Mucosa of descending colon (tissue), 3 donors: ENCODE measurements around the gene PRMT1. TPM values are rescaled to one million over a fixed set of nuclear protein-coding genes. Genes with fewer than 3 reads are reported as not detected.

Experiments
- ATAC-seq: fragments of 200-7000 bp; cut with Tn5 transposase; one replicate; pipeline ENCODE4 v1.9.1; 2020; ENCODE audit warnings: mild to moderate bottlenecking, moderate library complexity
- DNase-seq, 3 donors: peaks; one replicate each; pipeline ENCODE4 v3.0.0-alpha.2; 2020
- H3K36me3 ChIP-seq: fragments of 200-600 bp; one replicate; pipeline ENCODE4 v1.8.0; 2021; ENCODE audit warnings: low read depth, mild to moderate bottlenecking
- H3K4me1 ChIP-seq: fragments of 200-600 bp; one replicate; pipeline ENCODE4 v1.8.0; 2021; ENCODE audit warnings: low read depth, mild to moderate bottlenecking
- H3K4me3 ChIP-seq: fragments of 200-600 bp; one replicate; pipeline ENCODE4 v1.8.0; 2021; ENCODE audit warnings: mild to moderate bottlenecking
- H3K9me3 ChIP-seq: fragments of 200-600 bp; one replicate; pipeline ENCODE4 v1.8.0; 2021; ENCODE audit warnings: mild to moderate bottlenecking
- intact Hi-C, 2 donors: fragments of 100-400 bp; cut with DNase I in 1 of 2; cut with micrococcal nuclease in 1 of 2; formaldehyde crosslinking; loops; one replicate each; pipeline versions ENCODE4 v1.11.0 to v1.11.1; 2022; cut with DNase I, micrococcal nuclease
- total RNA-seq, 3 donors: library from RNA; stranded (reverse); fragmentation: NEBNext Ultra II Directional in 2 of 3; extraction: Animal tissue kit (Norgen Biotek cat#: 25700) in 2 of 3; gene quantifications; one replicate each; pipeline versions ENCODE4 v1.2.1 to v1.2.4, GENCODE V29; 2021 to 2023
- TF ChIP-seq, protein P1 (sequence below): fragments of 200-600 bp; IDR thresholded peaks from one replicate; pipeline ENCODE4 v1.8.0; 2022; ENCODE audit warnings: antibody characterized with exemption, mild to moderate bottlenecking
- donor health status: DM: no; HTN: no; CAD: no; lungs with moderate emphysema.
- donor health status: DM: no; HTN: no; CAD: no.
- donor health status: DM: no; HTN: yes; CAD: no.

Gene PRMT1
- total RNA-seq, 3 donors from 2014 or later: 68.1 to 101 (median 94.8) TPM

DNA sequence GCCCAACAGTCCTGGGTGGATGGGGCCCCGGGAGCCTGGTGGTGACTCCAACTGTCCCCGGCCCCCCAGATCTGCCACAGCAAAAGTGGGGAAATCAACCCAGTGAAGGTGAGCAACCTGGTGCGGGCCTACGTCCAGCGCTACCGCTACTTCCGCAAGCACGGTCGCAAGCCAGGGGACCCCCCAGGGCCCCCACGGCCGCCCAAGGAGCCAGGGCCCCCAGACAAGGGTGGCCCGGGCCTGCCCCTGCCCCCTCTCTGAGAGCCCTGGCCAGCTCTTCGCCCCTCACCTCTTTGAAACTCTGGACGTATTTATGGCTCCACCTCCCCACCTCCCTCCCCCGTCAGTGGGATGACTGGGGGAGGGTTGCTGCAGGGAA, 18.9 kb upstream of the PRMT1 start:
- Histone ChIP-seq H3K9me3 (no peaks in the 10 kb centered on the region), H3K4me3 (no peak overlapping the region), H3K4me1 (no peaks in the 10 kb centered on the region), H3K36me3 (peaks cover 12% of the 10 kb centered on the region)
- DNase-seq: no peak
- ATAC-seq: no peak
- intact Hi-C loops: no loop called here
- TF ChIP-seq, protein P1, sequence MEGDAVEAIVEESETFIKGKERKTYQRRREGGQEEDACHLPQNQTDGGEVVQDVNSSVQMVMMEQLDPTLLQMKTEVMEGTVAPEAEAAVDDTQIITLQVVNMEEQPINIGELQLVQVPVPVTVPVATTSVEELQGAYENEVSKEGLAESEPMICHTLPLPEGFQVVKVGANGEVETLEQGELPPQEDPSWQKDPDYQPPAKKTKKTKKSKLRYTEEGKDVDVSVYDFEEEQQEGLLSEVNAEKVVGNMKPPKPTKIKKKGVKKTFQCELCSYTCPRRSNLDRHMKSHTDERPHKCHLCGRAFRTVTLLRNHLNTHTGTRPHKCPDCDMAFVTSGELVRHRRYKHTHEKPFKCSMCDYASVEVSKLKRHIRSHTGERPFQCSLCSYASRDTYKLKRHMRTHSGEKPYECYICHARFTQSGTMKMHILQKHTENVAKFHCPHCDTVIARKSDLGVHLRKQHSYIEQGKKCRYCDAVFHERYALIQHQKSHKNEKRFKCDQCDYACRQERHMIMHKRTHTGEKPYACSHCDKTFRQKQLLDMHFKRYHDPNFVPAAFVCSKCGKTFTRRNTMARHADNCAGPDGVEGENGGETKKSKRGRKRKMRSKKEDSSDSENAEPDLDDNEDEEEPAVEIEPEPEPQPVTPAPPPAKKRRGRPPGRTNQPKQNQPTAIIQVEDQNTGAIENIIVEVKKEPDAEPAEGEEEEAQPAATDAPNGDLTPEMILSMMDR: no peak

DNA sequence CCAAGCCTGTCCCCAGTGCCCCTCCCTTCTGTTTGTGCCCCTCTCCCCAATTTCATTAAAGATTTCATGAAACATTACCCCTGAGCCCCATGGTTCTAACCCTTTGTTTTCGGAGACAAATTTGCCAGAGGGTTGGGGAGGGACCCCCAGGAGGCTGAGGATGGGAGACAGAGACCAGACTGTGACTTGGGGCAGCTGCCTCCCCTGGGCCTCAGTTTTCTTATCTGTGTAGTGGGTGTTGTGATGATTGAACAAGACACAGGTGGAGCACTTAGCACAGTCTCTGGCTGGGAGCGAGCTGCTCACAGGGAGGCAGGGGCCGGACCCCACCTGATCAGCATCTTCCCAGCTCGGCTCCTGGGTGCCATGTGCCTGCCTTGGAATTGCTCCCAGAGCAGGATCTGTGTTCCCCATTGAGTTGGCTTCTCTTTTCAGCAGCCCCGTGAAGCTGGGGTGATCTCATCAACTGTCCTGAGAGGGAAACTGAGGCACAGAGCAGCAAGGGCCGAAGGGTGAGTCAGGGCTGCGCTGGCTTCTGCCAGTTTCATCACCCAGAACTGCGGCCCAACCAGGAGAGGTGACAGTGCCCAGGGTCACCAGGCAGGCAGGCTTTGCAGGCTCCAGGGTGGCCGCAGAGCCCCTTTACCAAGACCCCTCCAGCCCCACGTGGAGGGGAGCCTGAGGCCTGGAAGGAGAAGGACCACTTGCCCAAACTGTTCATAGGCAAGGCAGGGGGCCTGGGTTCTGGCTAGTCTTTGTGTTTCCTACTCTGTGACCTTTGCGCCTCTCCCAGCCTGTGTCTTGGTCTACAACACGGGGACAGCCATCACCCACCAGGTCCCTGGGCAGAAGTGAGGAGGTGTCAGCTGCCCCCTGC, 18.3 kb upstream of the PRMT1 start:
- no peak for ATAC-seq
- TF ChIP-seq, protein P1: no peak
- Histone ChIP-seq H3K4me3 (no peak overlapping the region), H3K36me3 (peaks cover 9% of the 10 kb centered on the region), H3K9me3 (no peaks in the 10 kb centered on the region), H3K4me1 (peaks cover 5% of the 10 kb centered on the region)
- no peak for DNase-seq
- intact Hi-C loops: no loop called here

DNA sequence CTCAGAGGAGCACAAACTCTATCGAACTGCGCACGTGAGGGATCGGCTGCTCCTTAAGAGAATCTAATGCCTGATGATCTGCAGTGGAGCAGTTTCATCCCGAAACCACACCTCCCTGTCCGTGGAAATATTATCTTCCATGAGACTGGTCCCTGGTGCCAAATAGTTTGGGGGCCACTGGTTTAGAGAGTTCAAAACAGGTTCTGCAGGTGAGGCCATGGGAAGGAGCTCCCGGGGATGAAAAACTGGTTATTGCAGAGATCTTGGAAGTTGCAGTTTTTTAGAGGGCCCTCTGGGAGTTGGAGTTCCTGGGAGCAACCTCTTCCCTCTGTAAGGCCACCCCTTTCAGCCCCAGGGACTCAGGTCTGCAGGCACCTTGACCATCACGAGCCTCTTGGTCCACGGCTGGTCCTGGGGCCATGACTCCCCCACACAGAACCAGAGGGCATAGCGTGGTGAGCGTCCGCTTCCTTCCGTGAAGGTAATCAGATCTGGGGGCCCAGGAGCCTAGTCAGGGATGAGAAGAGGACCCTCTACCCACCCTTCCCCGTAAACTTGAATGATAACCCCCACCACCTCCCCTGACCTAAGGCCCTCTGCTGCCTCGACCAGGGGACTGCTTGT, 16.6 kb upstream of the PRMT1 start:
- H3K4me3 ChIP-seq: no peak overlapping the region
- no peak for DNase-seq
- TF ChIP-seq, protein P1: no peak
- no peak for ATAC-seq
- H3K4me1 ChIP-seq: peaks cover 8% of the 10 kb centered on the region
- H3K9me3 ChIP-seq: no peaks in the 10 kb centered on the region
- intact Hi-C loops: no loop called here
- H3K36me3 ChIP-seq: peaks cover 6% of the 10 kb centered on the region

DNA sequence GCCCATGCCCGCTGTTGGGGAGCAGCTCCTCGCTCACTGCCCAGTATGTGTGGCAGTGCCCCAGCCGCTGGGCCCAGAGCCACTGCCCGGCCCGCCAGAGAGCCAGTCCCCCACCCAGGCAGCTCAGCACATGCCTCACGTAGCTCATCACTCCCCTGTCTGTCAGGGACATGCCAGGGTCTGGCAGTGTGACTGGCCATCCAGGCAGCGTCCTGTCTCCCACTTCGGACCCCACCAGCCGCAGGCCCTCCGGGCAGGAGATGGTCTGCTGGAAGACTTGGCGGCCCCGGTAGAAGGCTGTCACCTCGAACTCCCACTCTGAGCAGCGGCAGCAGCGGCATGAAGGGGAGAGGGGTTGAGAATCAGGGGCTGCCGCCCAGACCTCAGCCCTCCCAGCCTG, 15.1 kb upstream of the PRMT1 start:
- no peaks in the 10 kb centered on the region for H3K9me3 ChIP-seq
- intact Hi-C loops: no loop called here
- no peak for DNase-seq
- TF ChIP-seq, protein P1: no peak
- peaks cover 6% of the 10 kb centered on the region for H3K36me3 ChIP-seq
- H3K4me3 ChIP-seq: no peak overlapping the region
- H3K4me1 ChIP-seq: peaks cover 10% of the 10 kb centered on the region
- ATAC-seq: no peak

DNA sequence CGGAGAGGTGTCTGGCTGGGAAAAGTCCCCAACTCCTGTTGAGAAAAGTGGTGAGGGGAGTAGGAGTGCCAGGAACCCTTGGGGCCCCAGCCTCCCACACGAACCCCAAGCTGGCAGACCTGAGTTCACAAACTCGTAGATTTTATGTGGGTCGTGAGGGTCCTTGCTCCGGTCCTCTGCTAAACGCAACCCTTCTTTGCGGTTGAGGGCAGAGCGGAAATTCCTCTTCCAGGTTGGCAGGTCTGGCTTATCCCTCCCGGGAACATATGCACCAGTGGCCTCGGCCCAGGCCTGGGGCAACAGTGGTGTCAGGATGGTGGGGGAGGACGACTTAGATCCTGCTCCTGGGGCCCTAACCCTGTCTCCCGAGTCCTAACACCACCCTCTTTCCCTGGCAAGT, 13.8 kb upstream of the PRMT1 start:
- TF ChIP-seq, protein P1: no peak
- no peak for ATAC-seq
- H3K4me3 ChIP-seq: no peak overlapping the region
- no peaks in the 10 kb centered on the region for H3K9me3 ChIP-seq
- peaks cover 10% of the 10 kb centered on the region for H3K4me1 ChIP-seq
- no peak for DNase-seq
- intact Hi-C loops: no loop called here
- H3K36me3 ChIP-seq: peaks cover 6% of the 10 kb centered on the region
